OCI-LY3 (cell line): ENCODE results near the gene PSMD14.
"Not testable (repeated sequence)": the region's sequence is repeated elsewhere in the genome, so short reads cannot be mapped to it uniquely, and the experiment has no call there.

Experiments
- H2AFZ ChIP-seq: fragments of 200-600, 300-600 bp; shearing (Covaris generic); 2 replicates; pipeline ENCODE4 v1.6.0; 2014; ENCODE audit warnings: antibody characterized with exemption, low read depth, low read length
- H3K27ac ChIP-seq: fragments of 200-600, 300-600 bp; sonication (generic); 2 replicates; pipeline ENCODE4 v1.5.1; 2014; ENCODE audit warnings: mild to moderate bottlenecking, low read length, moderate library complexity, mixed read lengths
- H3K27me3 ChIP-seq: fragments of 200-600, 300-600 bp; sonication (generic); 2 replicates; pipeline ENCODE4 v1.6.1; 2014; ENCODE audit warnings: low read depth, low read length, mixed read lengths
- H3K36me3 ChIP-seq: fragments of 200-600, 300-600 bp; sonication (generic); replicated peaks from 2 replicates; pipeline ENCODE3; 2014; ENCODE audit warnings: low read depth, low read length, mixed read lengths
- H3K4me1 ChIP-seq: fragments of 300-600, 200-600 bp; sonication (generic); 2 replicates; pipeline ENCODE4 v1.6.1; 2014; ENCODE audit warnings: low read length, mixed read lengths
- H3K4me2 ChIP-seq: fragments of 200-600, 300-600 bp; sonication (generic); 2 replicates; pipeline ENCODE4 v1.6.1; 2014; ENCODE audit warnings: low read length, mixed read lengths
- H3K4me3 ChIP-seq: fragments of 300-600, 200-600 bp; sonication (generic); 2 replicates; pipeline ENCODE4 v1.5.1; 2014; ENCODE audit warnings: antibody characterized with exemption, mild to moderate bottlenecking, low read length, moderate library complexity
- H3K79me2 ChIP-seq: fragments of 300-600, 200-600 bp; shearing (Covaris generic); 2 replicates; pipeline ENCODE4 v1.6.1; 2014; ENCODE audit warnings: mild to moderate bottlenecking, low read length, mixed read lengths
- H3K9ac ChIP-seq: fragments of 300-600, 200-600 bp; shearing (Covaris generic); 2 replicates; pipeline ENCODE4 v1.6.0; 2014; ENCODE audit warnings: mild to moderate bottlenecking, low read length, moderate library complexity
- H3K9me3 ChIP-seq: fragments of 200-600, 300-600 bp; shearing (Covaris generic); 2 replicates; pipeline ENCODE4 v1.6.1; 2014; ENCODE audit warnings: low read length, mixed read lengths; ENCODE audit not compliant: insufficient read depth
- H4K20me1 ChIP-seq: fragments of 200-600, 300-600 bp; sonication (generic); 2 replicates; pipeline ENCODE4 v1.6.1; 2016; ENCODE audit warnings: low read length, mixed read lengths; ENCODE audit not compliant: insufficient read depth
- EZH2phosphoT487 ChIP-seq: fragments of 200-600 bp; shearing (Covaris generic); IDR thresholded peaks from 2 replicates; pipeline ENCODE4 v1.6.1; 2018; ENCODE audit warnings: antibody characterized with exemption, mixed run types, low read depth
- TF ChIP-seq, protein P1 (sequence below): fragments of 200-600, 300-600 bp; sonication (generic); IDR thresholded peaks from 2 replicates; pipeline ENCODE4 v1.5.1; 2014; ENCODE audit warnings: antibody characterized with exemption, low read length, low read depth

The PSMD14 gene

DNA sequence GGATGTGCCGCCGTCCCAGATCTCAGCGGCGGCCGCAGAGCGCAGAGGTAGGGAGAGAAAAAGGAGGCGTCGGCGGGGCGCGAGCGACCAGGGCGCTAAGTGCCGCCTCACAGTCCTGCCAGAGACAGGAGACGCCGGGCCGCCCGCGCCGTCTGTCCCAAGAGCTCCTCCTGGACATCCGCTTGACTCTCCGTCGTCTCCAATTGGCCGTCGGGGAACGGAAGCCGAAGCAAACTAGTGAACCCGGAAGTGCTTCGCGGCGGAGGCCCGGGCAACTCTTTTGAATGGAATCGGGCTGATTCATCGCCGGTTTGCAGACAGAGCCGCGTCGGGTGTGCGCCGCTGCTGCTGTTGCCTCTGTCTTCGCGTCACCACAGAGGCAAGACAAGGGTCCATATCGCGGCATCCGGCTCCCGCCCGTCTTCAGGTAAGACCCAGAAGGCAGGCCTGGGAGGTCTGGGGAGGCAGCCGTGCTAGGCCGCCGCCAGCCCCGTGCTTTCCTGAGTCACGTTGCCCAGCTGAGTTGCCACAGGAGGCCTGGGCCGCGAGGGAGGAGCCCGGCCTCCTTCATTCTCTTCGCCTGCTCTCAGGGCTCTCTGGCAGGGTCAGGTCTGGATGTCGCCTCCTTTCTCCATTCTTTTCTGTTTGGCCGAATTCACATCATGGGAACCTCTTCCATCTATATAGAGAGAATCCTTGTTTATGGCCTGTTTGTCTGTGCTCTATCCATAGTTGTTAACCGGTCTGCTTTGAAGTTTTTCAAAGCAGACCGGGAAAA is at the start of gene PSMD14:
Gene PSMD14, plus strand, starts transcription at position 248 of the 778 bp plus-strand sequence. CDS start 10,401 bp downstream, outside the sequence.
- Histone ChIP-seq H3K36me3 (peaks cover 10% of the 10 kb centered on the region), H3K4me3 (peak within 1 kb of the TSS; percentile 94), H3K79me2 (peaks cover 62% of the 10 kb centered on the region), H3K27me3 (no peaks in the 10 kb centered on the region), H2AFZ (peak within 1 kb of the TSS; percentile 95), H4K20me1 (peaks cover 5% of the 10 kb centered on the region), H3K4me1 (peaks cover 18% of the 10 kb centered on the region), H3K9ac (peak within 1 kb of the TSS; percentile 96), H3K4me2 (peak within 1 kb of the TSS; percentile 91), H3K9me3 (peaks cover 5% of the 10 kb centered on the region; the same call in 1 of the 2 replicates), H3K27ac (peak within 1 kb of the TSS; percentile 77)
- no peak for TF ChIP-seq EZH2phosphoT487
- TF ChIP-seq, protein P1, sequence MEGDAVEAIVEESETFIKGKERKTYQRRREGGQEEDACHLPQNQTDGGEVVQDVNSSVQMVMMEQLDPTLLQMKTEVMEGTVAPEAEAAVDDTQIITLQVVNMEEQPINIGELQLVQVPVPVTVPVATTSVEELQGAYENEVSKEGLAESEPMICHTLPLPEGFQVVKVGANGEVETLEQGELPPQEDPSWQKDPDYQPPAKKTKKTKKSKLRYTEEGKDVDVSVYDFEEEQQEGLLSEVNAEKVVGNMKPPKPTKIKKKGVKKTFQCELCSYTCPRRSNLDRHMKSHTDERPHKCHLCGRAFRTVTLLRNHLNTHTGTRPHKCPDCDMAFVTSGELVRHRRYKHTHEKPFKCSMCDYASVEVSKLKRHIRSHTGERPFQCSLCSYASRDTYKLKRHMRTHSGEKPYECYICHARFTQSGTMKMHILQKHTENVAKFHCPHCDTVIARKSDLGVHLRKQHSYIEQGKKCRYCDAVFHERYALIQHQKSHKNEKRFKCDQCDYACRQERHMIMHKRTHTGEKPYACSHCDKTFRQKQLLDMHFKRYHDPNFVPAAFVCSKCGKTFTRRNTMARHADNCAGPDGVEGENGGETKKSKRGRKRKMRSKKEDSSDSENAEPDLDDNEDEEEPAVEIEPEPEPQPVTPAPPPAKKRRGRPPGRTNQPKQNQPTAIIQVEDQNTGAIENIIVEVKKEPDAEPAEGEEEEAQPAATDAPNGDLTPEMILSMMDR: no peak

DNA sequence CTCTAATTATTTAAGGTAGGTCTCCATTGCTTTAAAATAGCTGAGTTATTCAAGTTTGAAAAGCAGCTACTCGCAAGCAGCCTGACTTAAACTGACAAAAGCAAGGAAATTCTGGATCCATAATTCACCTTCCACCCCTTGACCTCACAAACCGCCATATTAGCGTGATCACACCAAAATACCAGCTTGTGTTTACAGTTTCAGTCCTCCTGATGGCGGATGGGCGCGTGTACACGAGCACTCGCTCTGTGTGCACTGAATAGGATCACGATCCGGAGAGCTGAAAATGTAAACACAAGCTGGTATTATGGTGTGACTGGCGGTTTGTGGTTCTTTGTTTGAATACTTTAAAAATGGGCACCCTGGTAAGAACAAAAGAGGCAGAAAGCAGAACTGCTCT is 42.4 kb upstream of the PSMD14 start:
- Histone ChIP-seq H3K36me3 (no peaks in the 10 kb centered on the region), H3K27ac (no peak overlapping the region), H4K20me1 (no peaks in the 10 kb centered on the region), H3K4me1 (no peaks in the 10 kb centered on the region), H3K4me2 (no peak overlapping the region), H3K79me2 (no peaks in the 10 kb centered on the region), H3K9ac (no peak overlapping the region), H3K9me3 (no peaks in the 10 kb centered on the region), H3K4me3 (no peak overlapping the region), H2AFZ (no peak overlapping the region), H3K27me3 (no peaks in the 10 kb centered on the region)
- TF ChIP-seq, protein P1: no peak
- TF ChIP-seq EZH2phosphoT487: no peak

DNA sequence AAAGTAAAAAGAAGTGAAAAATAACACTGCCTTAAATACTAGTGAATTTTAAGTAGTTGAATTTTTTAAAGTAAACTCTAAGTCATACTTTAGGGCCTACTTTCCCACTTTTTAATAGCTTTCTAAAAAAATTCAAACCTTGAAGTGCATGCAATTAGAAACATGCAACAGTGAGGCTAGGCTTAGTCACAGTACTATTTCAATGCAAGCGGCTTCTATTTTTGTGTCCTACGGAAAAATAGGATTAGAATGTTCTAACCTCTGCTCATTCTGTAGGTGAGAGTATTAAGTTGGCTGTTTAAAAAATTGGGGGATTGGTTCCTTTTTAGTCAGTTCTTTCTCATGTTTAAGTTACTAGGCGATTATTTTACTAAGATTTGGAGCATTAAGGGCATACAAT is 39.1 kb upstream of the PSMD14 start:
- H3K9me3 ChIP-seq: no peaks in the 10 kb centered on the region
- H3K4me1 ChIP-seq: peaks cover 7% of the 10 kb centered on the region; the same call in 1 of the 2 replicates
- no peaks in the 10 kb centered on the region for H3K36me3 ChIP-seq
- H2AFZ ChIP-seq: no peak overlapping the region
- TF ChIP-seq EZH2phosphoT487: no peak
- TF ChIP-seq, protein P1: no peak
- no peak overlapping the region for H3K9ac ChIP-seq
- H3K79me2 ChIP-seq: no peaks in the 10 kb centered on the region
- H3K27me3 ChIP-seq: no peaks in the 10 kb centered on the region
- no peak overlapping the region for H3K27ac ChIP-seq
- no peak overlapping the region for H3K4me3 ChIP-seq
- no peaks in the 10 kb centered on the region for H4K20me1 ChIP-seq
- no peak overlapping the region for H3K4me2 ChIP-seq

DNA sequence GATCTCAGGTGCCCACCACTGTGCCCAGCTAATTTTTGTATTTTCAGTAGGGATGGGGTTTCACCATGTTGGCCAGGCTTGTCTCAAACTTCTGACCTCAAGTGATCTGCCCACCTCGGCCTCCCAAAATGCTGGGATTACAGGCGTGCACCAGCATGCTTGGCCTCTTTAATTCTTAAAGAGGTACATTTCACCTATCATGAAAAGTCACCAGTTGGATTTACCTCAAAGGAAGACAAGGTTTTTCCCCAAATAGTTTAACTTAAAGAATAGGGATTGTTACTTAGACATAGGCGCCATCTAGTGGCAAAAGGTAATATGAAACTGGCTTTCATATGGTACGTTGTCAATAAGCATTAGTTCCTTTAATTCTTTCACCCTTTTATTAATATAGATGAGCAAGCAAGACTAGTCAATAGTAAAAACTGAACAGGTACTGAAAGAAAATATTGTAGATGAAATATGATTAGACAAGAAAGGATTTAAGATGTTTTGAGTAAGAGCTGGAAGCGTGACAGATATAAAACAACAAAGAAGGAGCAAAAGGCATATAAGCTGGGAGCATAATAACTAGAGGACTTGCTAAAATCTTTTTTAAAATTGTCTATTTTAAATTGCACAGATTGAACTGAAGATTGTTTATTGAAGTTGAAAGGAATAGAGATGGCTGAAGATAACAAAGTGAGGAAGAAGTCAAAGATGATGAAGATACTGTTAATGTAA is 35.0 kb upstream of the PSMD14 start:
- Histone ChIP-seq H2AFZ (peak overlapping the region; percentile 65; the same call in 1 of the 2 replicates), H3K27me3 (no peaks in the 10 kb centered on the region), H3K4me2 (peak overlapping the region; percentile 52), H3K4me3 (peak overlapping the region; percentile 18), H3K36me3 (no peaks in the 10 kb centered on the region), H3K4me1 (peaks cover 7% of the 10 kb centered on the region; the same call in 1 of the 2 replicates), H3K9me3 (no peaks in the 10 kb centered on the region), H3K27ac (no peak overlapping the region), H3K9ac (no peak overlapping the region), H4K20me1 (no peaks in the 10 kb centered on the region), H3K79me2 (no peaks in the 10 kb centered on the region)
- TF ChIP-seq, protein P1: peak; percentile 83
- no peak for TF ChIP-seq EZH2phosphoT487

DNA sequence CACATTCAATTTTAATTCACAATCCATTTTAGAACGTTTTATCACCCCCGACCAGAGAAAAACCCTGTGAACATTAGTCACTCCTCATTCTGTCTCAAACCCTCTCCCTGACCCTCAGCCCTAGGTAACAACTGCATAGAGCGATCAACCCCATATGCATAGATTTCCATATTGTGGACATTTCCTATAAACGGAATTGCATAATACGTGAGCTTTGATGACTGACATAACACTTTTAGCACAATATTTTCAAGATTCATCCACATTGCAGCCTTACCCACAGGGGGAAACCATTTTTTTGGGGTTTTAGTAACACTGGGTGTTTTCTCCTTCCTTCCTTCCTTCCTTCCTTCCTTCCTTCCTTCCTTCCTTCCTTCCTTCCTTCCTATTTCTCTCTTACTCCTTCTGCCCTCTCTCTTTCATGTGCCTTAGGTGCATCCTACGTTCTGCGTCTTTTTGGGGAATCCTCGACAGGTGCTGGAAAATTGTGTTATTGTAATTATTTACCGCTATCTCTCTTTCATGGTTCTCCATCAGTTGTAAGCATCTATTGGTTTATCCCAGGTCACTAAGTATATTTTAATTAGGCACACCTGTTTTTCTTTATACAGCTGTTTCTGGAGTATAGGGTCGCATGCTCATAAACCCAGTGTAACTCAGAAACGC is 29.5 kb upstream of the PSMD14 start:
- H3K9me3 ChIP-seq: not testable (repeated sequence)

More for the DNA sequence above, 29.5 kb upstream of the PSMD14 start:
- not testable (repeated sequence) for H3K4me2 ChIP-seq, H2AFZ ChIP-seq, H3K27me3 ChIP-seq, H3K79me2 ChIP-seq, H4K20me1 ChIP-seq, H3K4me3 ChIP-seq, H3K36me3 ChIP-seq, H3K9ac ChIP-seq, H3K27ac ChIP-seq, H3K4me1 ChIP-seq
